Measurements from ENCODE around the gene ANAPC10. TPM values are rescaled to one million over a fixed set of nuclear protein-coding genes. Genes with fewer than 3 reads are reported as not detected.
A peak's percentile ranks its signal among the peaks of the same experiment; 100 is the strongest.

The ANAPC10 gene
- total and polyA plus RNA-seq, 2 experiments from 2014 or later, result 22.4 to 31.7 TPM

GRCh38 chr4:145056325-145057130 lies 41.5 kb downstream of the ANAPC10 start:
- DNase-seq, result no peak
- Histone ChIP-seq H3K27me3 (replicated peaks; ENCODE audit: insufficient read depth) (no peaks in the 10 kb centered on the region), H3K79me2 (ENCODE audit: insufficient read depth) (0 out of 2 replicates have a peak, but pooled peaks cover 6% of the 10 kb centered on the region), H3K4me1 (ENCODE audit: insufficient read depth) (no peaks in the 10 kb centered on the region), H3K9ac (no peak overlapping the region), H3K4me2 (ENCODE audit: unreplicated experiment) (no peak overlapping the region), H3F3A (ENCODE audit: insufficient read depth) (no peaks in the 10 kb centered on the region), H3K36me3 (ENCODE audit: low read depth) (no peaks in the 10 kb centered on the region), H4K20me1 (ENCODE audit: insufficient read depth) (no peaks in the 10 kb centered on the region), H3K27ac (no peak overlapping the region), H2AFZ (no peak overlapping the region), H3K9me3 (ENCODE audit: low read depth) (no peaks in the 10 kb centered on the region), H3K9me2 (ENCODE audit: insufficient read depth) (no peaks in the 10 kb centered on the region), H3K4me3 (no peak overlapping the region)
- whole genome bisulfite sequencing, 2 experiments (ENCODE audit: low coverage in 1 of 2, low lambda C conversion rate in 2 of 2, missing lambda C conversion rate in 2 of 2), result 87 to 92% methylated on average over 6 of the region's 6 CpGs
- in situ Hi-C loops (cut with MboI), result loop anchor here (25.0 kb wide), 1 partner anchor 869 kb away; no protein-coding TSS in a partner anchor
- TF ChIP-seq EZH2phosphoT487 (IDR thresholded peaks at IDR 0.05; ENCODE audit: insufficient read depth, low read depth) (no peak), EZH2 (IDR thresholded peaks at IDR 0.05; ENCODE audit: insufficient read depth, poor library complexity, severe bottlenecking) (no peak)

DNA sequence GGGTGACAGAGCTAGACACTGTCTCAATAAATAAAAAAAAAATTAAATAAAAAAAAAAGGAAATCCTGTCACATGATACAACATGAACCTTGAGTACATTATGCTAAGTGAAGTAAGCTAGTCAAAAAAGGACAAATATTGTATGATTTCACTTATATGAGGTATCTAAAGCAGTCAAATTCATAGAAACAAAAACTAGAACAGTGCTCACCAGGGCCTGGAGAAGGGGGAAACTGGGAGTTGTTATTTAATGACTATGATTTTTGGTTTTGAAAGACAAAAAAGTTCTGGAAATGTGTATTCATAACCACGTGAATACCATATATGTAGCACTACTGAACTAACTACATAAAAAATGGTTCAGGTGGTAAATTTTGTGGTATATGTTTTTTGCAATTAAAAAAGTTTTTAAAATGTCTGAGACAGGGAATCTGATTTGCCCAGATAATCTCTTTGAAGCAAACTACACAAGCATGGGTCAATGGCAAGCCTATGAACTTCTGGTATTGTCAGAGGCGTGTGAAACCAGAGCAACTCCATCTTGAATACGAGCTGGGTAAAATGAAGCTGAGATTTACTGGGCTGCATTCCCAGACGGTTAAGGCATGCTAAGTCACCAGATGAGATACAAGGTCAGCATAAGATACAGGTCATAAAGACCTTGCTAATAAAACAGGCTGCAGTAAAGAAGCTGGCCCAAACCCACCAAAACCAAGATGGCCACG lies 42.3 kb downstream of the ANAPC10 start:
- H3K9me3 ChIP-seq (ENCODE audit: low read depth), result no peaks in the 10 kb centered on the region
- no peaks in the 10 kb centered on the region for H3K9me2 ChIP-seq (ENCODE audit: insufficient read depth)
- in situ Hi-C loops (cut with MboI), result loop anchor here (25.0 kb wide), 1 partner anchor 868 kb away; no protein-coding TSS in a partner anchor
- H3K79me2 ChIP-seq (ENCODE audit: insufficient read depth), result 0 out of 2 replicates have a peak, but pooled peaks cover 3% of the 10 kb centered on the region
- no peak for DNase-seq
- no peaks in the 10 kb centered on the region for H3K27me3 ChIP-seq (replicated peaks; ENCODE audit: insufficient read depth)
- H3K4me3 ChIP-seq, result no peak overlapping the region
- H3F3A ChIP-seq (ENCODE audit: insufficient read depth), result no peaks in the 10 kb centered on the region
- no peaks in the 10 kb centered on the region for H3K36me3 ChIP-seq (ENCODE audit: low read depth)
- no peak overlapping the region for H3K27ac ChIP-seq
- H3K4me1 ChIP-seq (ENCODE audit: insufficient read depth), result no peaks in the 10 kb centered on the region
- TF ChIP-seq EZH2phosphoT487 (IDR thresholded peaks at IDR 0.05; ENCODE audit: insufficient read depth, low read depth), result no peak
- no peak for TF ChIP-seq EZH2 (IDR thresholded peaks at IDR 0.05; ENCODE audit: insufficient read depth, poor library complexity, severe bottlenecking)
- no peak overlapping the region for H2AFZ ChIP-seq
- H3K4me2 ChIP-seq (ENCODE audit: unreplicated experiment), result no peak overlapping the region
- no peak overlapping the region for H3K9ac ChIP-seq
- WGBS, 2 experiments (ENCODE audit: low coverage in 1 of 2, low lambda C conversion rate in 2 of 2, missing lambda C conversion rate in 2 of 2), result 97% methylated on average over 5 of the region's 5 CpGs
- no peaks in the 10 kb centered on the region for H4K20me1 ChIP-seq (ENCODE audit: insufficient read depth)

- Histone ChIP-seq H3K9ac (no peak overlapping the region), H3K36me3 (ENCODE audit: low read depth) (no peaks in the 10 kb centered on the region), H3F3A (ENCODE audit: insufficient read depth) (no peaks in the 10 kb centered on the region), H3K27ac (no peak overlapping the region), H2AFZ (no peak overlapping the region), H3K4me1 (ENCODE audit: insufficient read depth) (peaks cover 16% of the 10 kb centered on the region), H3K9me2 (ENCODE audit: insufficient read depth) (no peaks in the 10 kb centered on the region), H3K27me3 (replicated peaks; ENCODE audit: insufficient read depth) (no peaks in the 10 kb centered on the region), H3K4me2 (ENCODE audit: unreplicated experiment) (no peak overlapping the region), H3K9me3 (ENCODE audit: low read depth) (no peaks in the 10 kb centered on the region), H3K4me3 (no peak overlapping the region), H4K20me1 (ENCODE audit: insufficient read depth) (no peaks in the 10 kb centered on the region), H3K79me2 (ENCODE audit: insufficient read depth) (peaks cover 9% of the 10 kb centered on the region)
- WGBS, 2 experiments (ENCODE audit: low coverage in 1 of 2, low lambda C conversion rate in 2 of 2, missing lambda C conversion rate in 2 of 2), result 97 to 100% methylated on average over 1 of the region's 1 CpG
- no peak for DNase-seq
- in situ Hi-C loops (cut with MboI), result no loop called here
- TF ChIP-seq EZH2 (IDR thresholded peaks at IDR 0.05; ENCODE audit: insufficient read depth, poor library complexity, severe bottlenecking) (no peak), EZH2phosphoT487 (IDR thresholded peaks at IDR 0.05; ENCODE audit: insufficient read depth, low read depth) (no peak)
Observed at GRCh38 chr4:145049241-145049640, 48.8 kb downstream of the ANAPC10 start.

DNA sequence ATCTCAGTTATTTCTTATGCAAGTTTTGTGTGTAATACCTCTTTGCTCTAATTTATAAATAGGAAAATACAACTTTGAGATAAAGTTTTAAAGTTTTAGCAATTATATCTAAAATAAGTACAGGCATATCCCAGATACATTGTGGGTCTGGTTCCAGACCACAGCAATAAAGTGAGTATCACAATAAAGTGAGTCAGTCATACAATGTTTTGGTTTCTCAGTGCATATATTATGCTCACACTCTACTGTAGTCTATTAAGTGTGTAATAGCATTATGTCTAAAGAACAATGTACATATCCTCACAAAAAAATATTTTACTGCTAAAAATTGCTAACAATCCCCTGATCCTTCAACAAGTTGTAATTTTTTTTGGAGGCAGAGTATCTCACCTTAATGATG lies 49.2 kb downstream of the ANAPC10 start:
- H3K9me3 ChIP-seq (ENCODE audit: low read depth), result no peaks in the 10 kb centered on the region
- H3K36me3 ChIP-seq (ENCODE audit: low read depth), result no peaks in the 10 kb centered on the region
- no peak overlapping the region for H3K4me2 ChIP-seq (ENCODE audit: unreplicated experiment)
- no peak overlapping the region for H2AFZ ChIP-seq
- no peaks in the 10 kb centered on the region for H3K9me2 ChIP-seq (ENCODE audit: insufficient read depth)
- peaks cover 9% of the 10 kb centered on the region for H3K79me2 ChIP-seq (ENCODE audit: insufficient read depth)
- DNase-seq, result peak; percentile 5
- H3K4me1 ChIP-seq (ENCODE audit: insufficient read depth), result peaks cover 21% of the 10 kb centered on the region
- no peaks in the 10 kb centered on the region for H3K27me3 ChIP-seq (replicated peaks; ENCODE audit: insufficient read depth)
- in situ Hi-C loops (cut with MboI), result no loop called here
- H3K27ac ChIP-seq, result no peak overlapping the region
- no peak for TF ChIP-seq EZH2 (IDR thresholded peaks at IDR 0.05; ENCODE audit: insufficient read depth, poor library complexity, severe bottlenecking)
- TF ChIP-seq EZH2phosphoT487 (IDR thresholded peaks at IDR 0.05; ENCODE audit: insufficient read depth, low read depth), result no peak
- no peaks in the 10 kb centered on the region for H4K20me1 ChIP-seq (ENCODE audit: insufficient read depth)
- H3K4me3 ChIP-seq, result no peak overlapping the region
- H3F3A ChIP-seq (ENCODE audit: insufficient read depth), result no peaks in the 10 kb centered on the region
- no peak overlapping the region for H3K9ac ChIP-seq

All from GM23248 (cell line).